Peyer's patch (tissue), 4 donors: Measurements from ENCODE around the gene VSTM2L. TPM values are rescaled to one million over a fixed set of nuclear protein-coding genes. Genes with fewer than 3 reads are reported as not detected.

ENCODE experiments used
- DNase-seq, 3 donors: peaks; one replicate each; pipeline ENCODE4 v3.0.0-alpha.2; 2017 to 2019
- H3K27ac ChIP-seq, 4 donors: fragments of 200-600 bp; sonication (generic); one replicate each; pipeline ENCODE4 v1.5.1; 2016 to 2019
- H3K27me3 ChIP-seq, 2 donors: fragments of 200-600 bp; sonication (generic); one replicate each; pipeline ENCODE4 v1.5.1; 2019
- H3K36me3 ChIP-seq, 3 donors: fragments of 200-600 bp; sonication (generic); one replicate each; pipeline ENCODE4 v1.5.1; 2016 to 2019
- H3K4me1 ChIP-seq, 4 donors: fragments of 200-600 bp; sonication (generic); one replicate each; pipeline ENCODE4 v1.5.1; 2016 to 2019
- H3K4me3 ChIP-seq, 4 donors: fragments of 200-600 bp; sonication (generic); 1 replicate in 3 of 4; 2 replicates in 1 of 4; pipeline ENCODE4 v1.5.1; 2016 to 2019; ENCODE audit warnings: mild to moderate bottlenecking in 1 of 4
- H3K9me3 ChIP-seq, 4 donors: fragments of 200-600 bp; sonication (generic); one replicate each; pipeline ENCODE4 v1.5.1; 2016 to 2019; ENCODE audit warnings: mild to moderate bottlenecking in 1 of 4
- POLR2A ChIP-seq, 2 donors: fragments of 450-650 bp; IDR thresholded peaks; one replicate each; pipeline ENCODE4 v1.5.1; 2017; ENCODE audit warnings: antibody characterized with exemption in 2 of 2, mild to moderate bottlenecking in 2 of 2, moderate library complexity in 2 of 2
- total RNA-seq, 4 donors: library from RNA; depleted of rRNA; stranded (reverse); fragments of >200 nt; gene quantifications; one replicate each; pipeline ENCODE4 v1.1.0, GENCODE V29; 2016
- TF ChIP-seq, protein P1 (sequence below), 6 experiments: fragments of 450-650 bp in 4 of 6; fragments of 200-600 bp in 2 of 6; sonication (generic) in 1 of 6; IDR thresholded peaks; one replicate each; pipeline ENCODE4 v1.5.1; 2017 to 2019; ENCODE audit warnings: antibody characterized with exemption in 6 of 6, mild to moderate bottlenecking in 3 of 6, moderate library complexity in 1 of 6

VSTM2L gene
- total RNA-seq, 4 donors from 2014 or later: 0.57 to 3.7 (median 0.80) TPM; not detected in 1

DNA sequence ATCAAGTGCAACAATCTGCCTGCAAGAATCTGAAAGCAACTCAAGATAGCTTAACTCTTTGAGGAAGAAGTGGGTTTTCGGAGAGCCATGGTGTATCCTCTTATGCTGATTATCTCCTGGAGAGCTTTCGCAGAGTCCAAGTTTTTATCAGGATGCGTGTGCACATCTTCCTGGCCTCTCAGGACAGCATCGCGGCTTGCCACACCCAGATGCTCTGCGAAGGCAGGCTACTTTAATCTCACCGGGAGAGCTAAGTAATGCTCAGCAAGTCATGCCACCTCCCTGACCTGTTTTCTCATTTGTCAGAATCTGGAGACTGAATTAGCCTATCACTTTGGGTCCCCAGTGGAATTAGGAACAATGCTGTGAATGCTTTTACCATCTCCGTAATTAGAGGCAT is 77.5 kb downstream of the VSTM2L start:
- no peak for TF ChIP-seq POLR2A (IDR thresholded peaks at IDR 0.05)
- TF ChIP-seq, protein P1, sequence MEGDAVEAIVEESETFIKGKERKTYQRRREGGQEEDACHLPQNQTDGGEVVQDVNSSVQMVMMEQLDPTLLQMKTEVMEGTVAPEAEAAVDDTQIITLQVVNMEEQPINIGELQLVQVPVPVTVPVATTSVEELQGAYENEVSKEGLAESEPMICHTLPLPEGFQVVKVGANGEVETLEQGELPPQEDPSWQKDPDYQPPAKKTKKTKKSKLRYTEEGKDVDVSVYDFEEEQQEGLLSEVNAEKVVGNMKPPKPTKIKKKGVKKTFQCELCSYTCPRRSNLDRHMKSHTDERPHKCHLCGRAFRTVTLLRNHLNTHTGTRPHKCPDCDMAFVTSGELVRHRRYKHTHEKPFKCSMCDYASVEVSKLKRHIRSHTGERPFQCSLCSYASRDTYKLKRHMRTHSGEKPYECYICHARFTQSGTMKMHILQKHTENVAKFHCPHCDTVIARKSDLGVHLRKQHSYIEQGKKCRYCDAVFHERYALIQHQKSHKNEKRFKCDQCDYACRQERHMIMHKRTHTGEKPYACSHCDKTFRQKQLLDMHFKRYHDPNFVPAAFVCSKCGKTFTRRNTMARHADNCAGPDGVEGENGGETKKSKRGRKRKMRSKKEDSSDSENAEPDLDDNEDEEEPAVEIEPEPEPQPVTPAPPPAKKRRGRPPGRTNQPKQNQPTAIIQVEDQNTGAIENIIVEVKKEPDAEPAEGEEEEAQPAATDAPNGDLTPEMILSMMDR (IDR thresholded peaks at IDR 0.05): no peak
- no peaks in the 10 kb centered on the region for H3K4me1 ChIP-seq
- no peaks in the 10 kb centered on the region for H3K27me3 ChIP-seq
- no peak overlapping the region for H3K4me3 ChIP-seq
- H3K36me3 ChIP-seq: peaks cover 0 to 25% (median 0%) of the 10 kb centered on the region in 3 donors
- H3K27ac ChIP-seq: no peak overlapping the region
- H3K9me3 ChIP-seq: no peaks in the 10 kb centered on the region
- no peak for DNase-seq

DNA sequence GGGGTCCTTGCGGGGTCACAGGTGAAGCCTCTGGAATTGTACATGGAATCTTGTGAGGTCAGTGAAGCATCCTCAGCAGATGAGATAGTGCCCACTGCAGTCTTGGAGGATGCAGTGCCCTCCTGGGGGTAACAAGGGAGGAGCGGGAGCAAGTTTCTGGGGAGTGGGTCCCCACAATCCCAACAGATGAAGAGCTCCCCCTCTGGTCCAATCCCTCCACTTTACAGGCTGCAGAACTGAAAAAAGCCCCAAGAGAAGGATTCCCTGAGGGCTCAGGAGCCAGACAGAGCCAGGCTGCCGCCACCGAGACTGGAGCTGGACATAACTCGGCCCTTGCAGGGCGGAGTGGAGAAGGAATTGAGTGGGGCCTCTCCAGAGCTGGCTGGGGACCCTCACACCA is 77.9 kb downstream of the VSTM2L start:
- Histone ChIP-seq H3K9me3 (no peaks in the 10 kb centered on the region), H3K4me3 (no peak overlapping the region), H3K27ac (no peak overlapping the region), H3K4me1 (no peaks in the 10 kb centered on the region), H3K36me3 (peaks cover 0 to 25% (median 0%) of the 10 kb centered on the region in 3 donors), H3K27me3 (no peaks in the 10 kb centered on the region)
- DNase-seq: no peak
- no peak for TF ChIP-seq POLR2A (IDR thresholded peaks at IDR 0.05)
- TF ChIP-seq, protein P1 (IDR thresholded peaks at IDR 0.05): no peak

DNA sequence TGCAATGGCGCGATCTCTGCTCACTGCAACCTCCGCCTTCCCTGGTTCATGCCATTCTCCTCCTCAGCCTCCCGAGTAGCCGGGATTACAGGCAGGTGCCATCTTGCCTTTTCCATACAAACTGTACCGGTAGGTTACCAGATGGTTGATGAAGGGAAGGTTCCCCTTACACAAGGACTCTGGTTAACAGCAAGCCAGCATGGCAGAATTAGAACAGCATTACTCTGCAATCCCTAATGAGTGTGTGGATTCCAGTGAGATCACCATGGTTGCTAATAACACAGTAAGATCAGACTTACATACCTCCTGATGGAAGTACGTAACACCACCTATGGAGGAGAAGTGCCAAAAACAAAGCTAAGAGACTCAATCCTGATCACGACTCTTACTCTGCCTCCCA is 78.6 kb downstream of the VSTM2L start:
- Histone ChIP-seq H3K9me3 (no peaks in the 10 kb centered on the region), H3K27ac (no peak overlapping the region), H3K36me3 (peaks cover 0 to 25% (median 0%) of the 10 kb centered on the region in 3 donors), H3K4me1 (no peaks in the 10 kb centered on the region), H3K4me3 (no peak overlapping the region), H3K27me3 (no peaks in the 10 kb centered on the region)
- no peak for DNase-seq
- TF ChIP-seq, protein P1 (IDR thresholded peaks at IDR 0.05): no peak
- TF ChIP-seq POLR2A (IDR thresholded peaks at IDR 0.05): no peak

DNA sequence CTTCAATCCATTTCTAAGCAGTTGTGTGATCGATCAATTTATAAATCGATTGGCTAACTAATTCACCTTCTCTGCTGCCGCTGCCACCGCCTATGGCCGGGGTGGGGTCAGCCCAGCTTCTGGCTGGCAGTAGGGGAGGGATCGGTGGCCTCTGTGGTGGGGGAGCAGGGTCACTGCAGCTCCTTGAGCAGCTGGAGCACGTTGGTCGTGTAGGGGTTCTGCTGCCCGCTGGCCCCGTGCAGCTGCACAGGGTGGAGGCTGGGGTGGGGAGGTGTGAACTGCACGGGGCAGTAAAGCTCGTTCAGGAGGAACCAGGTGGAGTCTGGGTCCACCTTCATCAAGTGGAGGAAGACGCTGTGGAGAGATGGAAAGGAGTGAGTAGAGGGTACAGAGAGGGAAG is 80.4 kb downstream of the VSTM2L start:
- H3K27me3 ChIP-seq: no peaks in the 10 kb centered on the region
- no peak overlapping the region for H3K27ac ChIP-seq
- H3K9me3 ChIP-seq: no peaks in the 10 kb centered on the region
- H3K4me3 ChIP-seq: no peak overlapping the region
- no peak for DNase-seq
- no peaks in the 10 kb centered on the region for H3K4me1 ChIP-seq
- TF ChIP-seq, protein P1 (IDR thresholded peaks at IDR 0.05): no peak
- no peak for TF ChIP-seq POLR2A (IDR thresholded peaks at IDR 0.05)
- H3K36me3 ChIP-seq: peaks cover 0 to 25% (median 0%) of the 10 kb centered on the region in 3 donors

DNA sequence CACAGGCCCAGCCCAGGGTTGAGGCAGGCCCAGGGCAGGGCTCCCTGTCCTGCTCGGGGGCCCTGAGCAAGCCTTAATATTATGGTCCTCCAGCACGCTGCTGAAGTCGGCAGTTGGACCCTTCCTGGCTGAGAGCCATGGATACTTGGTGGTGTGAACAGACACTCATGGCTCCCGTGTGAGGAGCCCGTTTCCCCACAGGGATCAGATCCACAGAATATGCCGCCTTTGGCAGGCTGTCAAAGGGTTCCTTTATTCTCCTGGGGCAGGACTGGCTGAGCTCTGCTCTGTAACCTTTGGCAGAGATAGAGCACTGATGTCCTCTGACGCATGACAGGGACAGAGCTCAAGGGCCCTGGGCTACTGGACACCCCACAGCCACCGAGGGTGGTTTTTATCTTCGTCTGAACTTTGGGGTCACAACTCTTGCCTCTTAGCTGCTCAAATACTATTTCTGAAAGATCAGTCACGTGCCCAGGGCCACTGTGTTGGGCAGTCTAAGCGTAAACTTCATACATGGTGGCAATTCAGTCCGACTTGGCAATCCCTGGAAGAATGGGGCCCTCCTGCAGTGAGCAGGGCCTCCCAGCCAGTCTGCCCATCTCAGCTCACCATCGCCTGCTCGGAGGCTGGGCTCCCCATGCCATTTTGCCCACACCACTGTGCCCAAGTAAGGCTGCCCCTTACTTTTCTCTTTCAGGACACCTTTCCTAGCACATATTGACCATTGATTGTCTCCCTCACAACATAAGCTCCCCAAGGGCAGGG is 81.3 kb downstream of the VSTM2L start:
- no peak overlapping the region for H3K4me3 ChIP-seq
- DNase-seq: no peak
- H3K4me1 ChIP-seq: no peaks in the 10 kb centered on the region
- no peaks in the 10 kb centered on the region for H3K9me3 ChIP-seq
- TF ChIP-seq, protein P1 (IDR thresholded peaks at IDR 0.05): no peak
- no peak for TF ChIP-seq POLR2A (IDR thresholded peaks at IDR 0.05)
- H3K27ac ChIP-seq: no peak overlapping the region
- H3K27me3 ChIP-seq: no peaks in the 10 kb centered on the region
- H3K36me3 ChIP-seq: peaks cover 0 to 25% (median 0%) of the 10 kb centered on the region in 3 donors
